GM19395 (cell line): Measurements from ENCODE around the gene ALOX15B.
"Not testable (repeated sequence)": the region's sequence is repeated elsewhere in the genome, so short reads cannot be mapped to it uniquely, and the experiment has no call there.

Source experiments
- ATAC-seq: cut with Tn5 transposase; IDR thresholded peaks from one replicate; pipeline ENCODE4 v1.9.1; 2021; ENCODE audit warnings: mild to moderate bottlenecking, moderate library complexity; ENCODE audit not compliant: unreplicated experiment

Gene ALOX15B

GRCh38 chr17:8060274-8060673, 21.4 kb downstream of the ALOX15B start:
- ATAC-seq: no peak

DNA sequence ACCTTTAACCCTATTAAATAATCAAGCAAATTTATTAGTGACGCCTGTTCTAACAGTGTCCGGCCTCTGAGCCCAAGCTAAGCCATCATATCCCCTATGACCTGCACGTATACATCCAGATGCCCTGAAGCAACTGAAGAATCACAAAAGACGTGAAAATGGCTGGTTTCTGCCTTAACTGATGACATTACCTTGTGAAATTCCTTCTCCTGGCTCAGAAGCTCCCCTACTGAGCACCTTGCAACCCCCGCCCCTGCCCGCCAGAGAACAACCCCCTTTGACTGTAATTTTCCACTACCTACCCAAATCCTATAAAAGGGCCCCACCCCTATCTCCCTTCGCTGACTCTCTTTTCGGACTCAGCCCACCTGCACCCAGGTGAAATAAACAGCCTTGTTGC, 23.0 kb downstream of the ALOX15B start:
- not testable (repeated sequence) for ATAC-seq

DNA sequence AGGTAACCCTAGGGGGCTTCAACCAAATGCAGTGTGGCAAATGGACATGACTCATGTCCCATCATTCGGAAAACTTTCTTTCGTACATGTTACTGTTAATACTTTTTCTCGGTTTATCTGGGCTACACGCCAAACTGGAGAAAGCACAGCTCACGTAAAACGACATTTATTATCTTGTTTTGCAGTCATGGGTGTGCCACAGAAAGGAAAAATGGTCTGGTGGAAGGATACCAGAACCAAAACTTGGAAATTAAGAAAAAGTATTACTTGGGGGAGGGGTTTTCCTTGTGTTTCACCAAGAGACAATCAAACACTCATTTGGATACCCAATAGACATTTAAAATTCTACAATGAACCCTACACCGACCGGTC, 23.6 kb downstream of the ALOX15B start:
- no peak for ATAC-seq

GRCh38 chr17:8062807-8063483, 24.1 kb downstream of the ALOX15B start:
- ATAC-seq: no peak

DNA sequence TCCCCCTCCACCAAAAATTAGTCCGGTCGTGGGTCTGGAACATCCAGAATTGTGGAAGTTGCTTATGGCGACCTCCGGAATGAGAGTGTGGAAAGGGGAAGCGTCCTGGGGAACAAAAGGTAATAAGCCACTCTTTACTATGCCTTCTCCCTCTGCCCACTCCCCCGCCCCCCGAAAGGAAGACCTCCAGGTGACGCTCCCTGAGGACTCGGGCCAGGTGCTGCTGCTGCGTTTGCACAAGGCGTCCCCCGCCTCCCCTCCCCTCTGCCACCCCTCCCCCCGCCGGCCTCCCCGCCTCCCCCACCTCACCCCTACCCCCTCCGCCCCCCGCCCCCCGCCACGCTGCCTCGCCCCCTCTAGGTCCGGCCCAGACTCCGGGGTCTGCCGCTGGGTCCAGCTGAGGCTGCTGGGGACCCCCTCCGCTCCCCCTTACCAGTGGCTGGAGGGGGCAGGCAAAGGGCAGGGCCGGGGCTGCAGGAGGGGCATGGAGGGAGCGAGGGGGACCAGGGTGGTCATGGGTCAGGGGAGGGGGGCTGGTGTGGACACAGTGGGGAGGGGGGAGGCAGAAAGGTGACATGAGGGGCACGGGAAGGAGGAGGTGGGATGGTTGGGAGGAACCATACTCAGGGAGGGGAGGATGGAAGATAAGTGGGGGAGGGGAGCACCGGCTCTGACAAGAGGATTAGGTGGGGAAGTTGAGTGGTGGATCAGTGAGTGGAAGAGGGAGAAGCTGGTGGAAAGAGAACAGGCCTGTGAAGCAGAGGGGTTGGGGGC, 25.1 kb downstream of the ALOX15B start:
- no peak for ATAC-seq

GRCh38 chr17:8064561-8065019, 25.7 kb downstream of the ALOX15B start:
- ATAC-seq: no peak

DNA sequence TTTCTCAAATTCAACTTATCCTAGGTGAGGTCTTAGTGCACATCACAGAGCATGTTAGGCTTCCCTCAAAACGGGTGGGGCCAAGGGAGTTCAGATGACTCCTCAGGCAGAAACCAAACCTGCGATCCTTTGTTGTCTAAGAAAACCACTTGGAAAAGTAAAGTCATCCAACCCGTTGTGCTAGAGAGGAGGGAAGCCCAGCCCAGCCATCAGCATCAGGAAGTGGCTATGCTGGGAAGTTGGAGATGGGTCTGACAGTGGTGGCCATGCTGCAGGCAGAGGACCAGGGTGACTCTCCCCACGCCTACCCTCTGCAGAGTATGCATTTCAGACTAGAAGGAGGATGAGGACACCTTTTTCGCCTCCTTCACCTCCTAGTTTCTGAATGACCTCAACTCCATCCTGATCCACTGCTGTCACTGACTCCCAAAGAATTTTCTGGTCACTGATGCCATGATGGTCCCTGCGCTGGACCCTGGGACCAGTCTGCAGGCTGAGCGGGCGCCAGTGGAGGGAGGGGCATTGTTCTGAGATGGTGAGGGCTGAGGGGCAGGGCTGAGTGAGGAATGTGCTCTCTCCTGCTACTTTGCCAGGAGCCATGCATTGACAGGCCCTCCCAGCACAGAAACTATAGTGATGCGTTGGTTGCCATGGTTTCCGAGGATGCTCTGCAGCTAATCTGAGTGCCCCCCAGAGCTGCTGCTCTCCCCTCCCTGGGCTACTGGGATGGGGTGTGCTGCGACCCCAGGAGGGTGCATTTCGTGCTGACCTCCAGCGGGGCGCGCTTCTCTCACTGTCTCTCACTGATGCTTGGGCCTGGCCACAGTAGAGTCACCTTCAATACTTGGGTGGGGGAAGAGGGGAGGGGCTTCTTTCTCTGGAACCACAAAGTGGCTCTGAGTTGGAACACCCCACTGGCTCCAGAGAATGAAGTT, 28.2 kb downstream of the ALOX15B start:
- ATAC-seq: no peak

DNA sequence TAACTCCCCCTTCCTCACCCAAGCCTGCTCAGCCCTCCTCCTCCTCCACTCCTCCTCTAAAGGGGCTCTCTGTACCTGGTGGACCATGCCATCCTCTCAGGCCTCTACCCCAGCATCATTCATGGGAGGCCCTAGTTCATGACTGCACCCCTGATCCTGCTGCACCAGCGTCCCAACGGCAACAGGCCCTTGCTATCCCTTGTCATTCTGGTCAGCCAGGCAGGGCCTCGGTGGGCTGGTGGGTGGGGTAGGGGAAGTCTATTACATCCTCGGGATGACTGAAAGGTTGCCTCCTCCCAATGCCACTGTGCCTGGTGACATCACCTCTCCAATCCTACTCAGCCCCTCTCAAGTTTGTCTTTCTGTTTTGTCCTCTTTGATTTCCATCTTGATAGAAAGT, 28.9 kb downstream of the ALOX15B start:
- no peak for ATAC-seq

- no peak for ATAC-seq
These were observed 30.1 kb downstream of the ALOX15B start for GRCh38 chr17:8068736-8069586.

DNA sequence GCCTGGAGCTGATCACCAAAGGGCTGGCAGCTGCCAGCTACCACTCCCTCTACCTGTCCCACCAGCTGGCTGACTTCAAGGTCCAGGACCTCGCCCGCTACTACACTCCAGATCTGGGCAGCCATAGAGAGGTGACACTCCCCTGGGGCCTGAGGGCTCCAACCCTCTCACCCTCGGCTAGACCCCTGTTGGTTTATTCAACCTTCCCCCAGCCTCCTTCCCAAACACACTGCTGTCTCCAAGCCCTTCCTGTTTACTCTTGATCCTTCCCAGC, 30.7 kb downstream of the ALOX15B start:
- no peak for ATAC-seq

DNA sequence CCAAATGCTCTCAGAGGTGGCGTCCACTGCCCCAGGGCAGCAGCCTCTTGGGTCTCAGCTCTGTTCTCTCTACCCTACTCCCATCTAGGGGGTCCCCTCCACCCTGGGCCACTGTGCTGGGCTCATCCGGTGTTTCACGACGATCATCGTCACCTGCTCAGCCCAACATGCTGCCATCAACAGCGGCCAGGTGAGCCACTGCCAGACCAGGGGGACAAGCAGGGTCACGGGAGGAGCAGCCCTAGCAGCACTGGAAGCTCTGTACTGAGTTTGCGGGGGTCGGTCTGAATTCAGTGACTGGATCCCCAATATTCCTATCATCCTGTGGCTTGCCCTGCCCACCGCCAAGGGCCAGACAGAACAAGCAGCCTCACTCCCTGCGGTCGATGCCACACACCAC, 32.6 kb downstream of the ALOX15B start:
- no peak for ATAC-seq

GRCh38 chr17:8072341-8072728, 33.5 kb downstream of the ALOX15B start:
- no peak for ATAC-seq

GRCh38 chr17:8072729-8073461, 34.0 kb downstream of the ALOX15B start:
- ATAC-seq: no peak

DNA sequence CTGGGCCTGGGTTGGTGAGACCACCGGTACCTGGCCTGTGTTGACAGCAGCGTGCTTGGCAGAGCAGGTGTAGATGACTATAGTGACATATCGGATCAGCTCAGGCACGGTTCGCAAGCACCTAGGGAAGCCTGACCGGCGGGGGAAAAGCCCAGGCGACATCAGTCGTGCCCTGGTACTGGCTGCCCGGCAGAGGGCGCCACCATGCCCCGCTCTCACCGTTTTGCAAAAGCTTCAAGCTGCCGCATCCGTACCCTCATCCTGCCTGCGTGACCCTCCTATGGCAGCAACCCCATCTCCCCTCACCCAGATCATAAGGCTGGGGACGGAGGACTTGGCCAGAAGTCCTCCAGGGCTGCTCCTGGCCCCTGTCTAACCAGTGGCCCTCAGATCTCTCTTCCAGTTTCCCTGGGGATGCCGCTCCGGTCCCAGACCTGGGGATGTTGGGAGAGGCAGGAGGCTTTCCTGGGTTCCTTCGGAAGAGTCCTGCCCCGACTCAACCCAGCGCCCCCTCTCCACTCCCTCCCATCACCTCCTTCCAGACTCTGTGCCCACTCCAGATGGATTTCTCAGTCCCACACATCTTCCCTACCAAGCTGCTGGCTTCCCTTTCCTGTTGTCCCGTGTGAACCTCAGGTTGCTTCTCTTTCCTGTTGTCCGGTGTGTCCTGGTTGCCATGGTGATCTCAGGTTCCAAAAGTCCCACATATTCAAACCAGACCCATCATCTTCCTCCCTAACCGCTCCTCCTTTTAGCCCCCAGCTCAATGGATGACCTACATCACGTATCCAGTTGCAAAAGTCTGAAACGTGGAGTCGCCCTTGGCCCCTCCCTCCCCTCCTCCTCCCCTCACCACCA, 35.0 kb downstream of the ALOX15B start:
- ATAC-seq: no peak

GRCh38 chr17:8074554-8074953, 35.7 kb downstream of the ALOX15B start:
- no peak for ATAC-seq

- no peak for ATAC-seq
These were observed 36.2 kb downstream of the ALOX15B start for GRCh38 chr17:8075081-8075480.

GRCh38 chr17:8075574-8076342, 36.9 kb downstream of the ALOX15B start:
- no peak for ATAC-seq

DNA sequence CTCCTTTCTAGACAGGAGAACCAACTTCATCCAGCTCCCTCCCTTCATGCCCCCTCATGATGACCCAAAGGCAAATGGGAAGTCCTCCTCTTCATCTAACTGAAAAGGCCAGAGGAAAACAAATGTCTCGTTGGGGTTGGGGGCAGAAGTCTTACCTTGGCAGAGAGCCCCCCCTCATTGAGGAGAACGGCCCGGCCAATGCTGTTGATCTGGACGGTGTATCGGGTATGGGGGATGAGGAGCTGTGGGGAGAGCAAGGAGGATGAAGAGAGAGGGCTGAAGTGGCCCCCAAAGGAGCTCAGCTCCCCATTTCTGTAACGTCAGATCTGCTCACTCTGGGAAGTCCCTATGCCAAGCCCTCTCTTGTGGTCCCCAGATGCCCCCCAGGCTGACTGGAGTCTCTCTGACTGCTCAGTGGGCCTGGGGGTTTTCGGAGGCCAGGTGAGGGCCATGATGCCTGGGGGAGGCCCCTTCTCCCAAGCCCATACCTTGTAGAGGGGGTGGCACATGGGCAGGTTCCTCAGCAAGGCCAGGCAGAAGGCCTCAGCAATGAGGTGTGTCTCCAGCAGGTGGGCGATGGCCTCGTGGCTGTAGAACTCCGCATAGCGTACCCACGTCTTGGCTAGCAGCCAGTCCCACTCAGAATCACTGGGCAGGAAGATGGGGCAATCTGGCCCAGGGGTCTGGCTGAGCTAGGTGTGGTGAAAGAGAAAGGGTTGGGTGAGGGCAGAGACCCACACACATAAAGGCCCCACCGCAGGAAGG, 37.8 kb downstream of the ALOX15B start:
- no peak for ATAC-seq
